HG03097 (cell line): ENCODE measurements around the gene ABCB10.
"Not testable (repeated sequence)": the region's sequence is repeated elsewhere in the genome, so short reads cannot be mapped to it uniquely, and the experiment has no call there.

ENCODE experiments used
- ATAC-seq: cut with Tn5 transposase; IDR thresholded peaks from one replicate; pipeline ENCODE4 v1.9.1; 2021; ENCODE audit not compliant: unreplicated experiment, low FRiP score

Gene ABCB10

DNA sequence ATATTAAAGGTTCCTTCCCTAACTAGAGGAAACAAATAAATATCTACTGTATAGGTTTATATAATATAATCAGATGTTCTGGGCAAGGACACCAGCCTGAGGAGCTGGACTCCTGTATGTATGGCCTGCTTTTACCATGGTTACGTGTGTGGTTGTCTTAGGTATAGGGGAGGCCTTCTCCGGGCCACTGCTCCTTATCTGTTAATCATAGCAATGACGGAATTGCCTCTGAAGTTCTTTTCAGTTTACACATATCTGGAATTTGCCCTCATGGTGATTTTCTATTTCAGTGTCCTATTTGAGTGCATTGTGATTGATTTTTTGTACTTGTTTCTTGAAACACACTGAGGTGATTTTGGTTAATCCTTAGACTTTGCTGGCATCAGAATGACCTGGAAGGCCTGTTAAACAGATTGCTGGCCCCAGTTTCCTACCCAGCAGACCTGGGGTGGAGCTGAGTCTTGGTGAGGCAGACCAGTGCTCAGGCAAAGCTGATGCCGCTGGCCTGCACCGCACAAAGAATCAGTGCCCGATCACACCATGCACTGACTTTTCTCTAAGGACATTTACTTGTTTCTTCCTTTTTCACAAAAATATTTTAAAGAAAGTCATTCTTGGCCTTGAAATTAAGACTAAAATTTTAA is 18.5 kb downstream of the ABCB10 start:
- ATAC-seq, result no peak

DNA sequence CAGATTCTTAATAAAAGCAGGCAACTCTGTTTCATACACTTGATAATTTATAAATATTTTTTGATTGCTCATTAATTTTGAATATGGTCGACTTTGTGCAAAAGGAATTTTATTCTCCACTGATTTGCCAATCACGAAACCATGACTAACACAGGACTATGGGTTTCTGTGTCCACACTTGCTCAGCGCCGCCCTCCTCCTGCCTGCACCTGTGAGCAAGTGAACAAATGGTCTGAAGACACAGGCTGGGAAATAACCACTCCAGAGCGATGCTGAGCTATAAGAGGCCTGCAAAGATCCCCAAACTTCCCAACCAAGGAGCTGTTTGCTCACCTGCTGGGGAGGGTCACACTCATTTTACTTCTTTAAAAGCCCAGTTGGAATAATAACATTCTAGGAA is 19.6 kb downstream of the ABCB10 start:
- ATAC-seq, result no peak

DNA sequence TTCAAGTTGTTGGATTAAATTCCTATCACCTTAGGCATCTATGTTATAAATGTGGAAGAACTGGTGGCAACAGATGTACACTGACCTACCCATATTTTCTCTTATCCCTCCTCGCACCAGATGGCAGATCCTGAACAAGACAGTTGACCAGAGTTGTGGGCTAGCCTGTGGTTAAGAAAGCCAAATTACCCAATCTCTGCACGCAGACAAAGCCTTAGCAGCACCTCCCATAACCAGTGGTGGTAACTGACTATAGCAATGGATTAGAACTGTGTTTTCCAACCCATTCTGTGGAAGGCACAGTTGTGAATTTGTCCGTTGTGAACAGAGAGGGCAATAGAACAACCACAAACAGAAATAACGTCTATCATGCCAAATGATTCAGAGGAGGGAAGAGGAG is 20.6 kb downstream of the ABCB10 start:
- no peak for ATAC-seq

DNA sequence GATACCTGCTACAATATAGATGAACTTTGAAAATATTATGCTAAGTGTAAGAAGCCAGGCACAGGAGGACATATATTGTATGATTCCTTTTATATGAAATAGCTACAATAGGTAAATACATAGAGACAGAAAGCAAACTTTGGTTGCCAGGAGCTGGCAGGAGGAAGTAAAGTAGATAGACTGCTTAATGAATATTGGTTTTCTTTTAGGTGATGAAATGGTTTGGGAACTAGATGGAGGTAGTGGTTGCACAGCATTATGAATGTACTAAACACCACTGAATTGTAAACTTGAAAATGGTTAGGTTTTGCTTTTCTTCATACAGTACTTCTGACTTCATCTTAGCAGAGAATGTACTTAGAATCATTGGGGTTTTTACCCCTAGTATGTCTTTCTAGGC is 21.5 kb downstream of the ABCB10 start:
- no peak for ATAC-seq

DNA sequence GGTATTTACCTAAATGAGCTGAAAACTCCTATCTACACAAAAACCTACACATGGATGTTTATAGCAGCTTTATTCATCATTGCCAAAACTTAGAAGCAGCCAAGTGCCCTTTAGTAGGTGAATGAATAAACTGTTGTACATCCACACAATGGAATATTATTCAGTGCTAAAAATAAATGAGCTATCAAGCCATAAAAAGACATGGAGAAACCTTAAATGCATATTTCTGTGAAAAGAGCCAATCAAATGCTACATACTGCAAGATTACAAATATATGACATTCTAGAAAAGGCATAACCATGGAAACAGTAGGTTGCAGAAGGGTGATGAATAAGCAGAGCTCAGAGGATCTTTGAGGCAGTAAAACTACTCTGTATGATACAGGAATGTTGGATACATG is 23.3 kb downstream of the ABCB10 start:
- ATAC-seq, result no peak

DNA sequence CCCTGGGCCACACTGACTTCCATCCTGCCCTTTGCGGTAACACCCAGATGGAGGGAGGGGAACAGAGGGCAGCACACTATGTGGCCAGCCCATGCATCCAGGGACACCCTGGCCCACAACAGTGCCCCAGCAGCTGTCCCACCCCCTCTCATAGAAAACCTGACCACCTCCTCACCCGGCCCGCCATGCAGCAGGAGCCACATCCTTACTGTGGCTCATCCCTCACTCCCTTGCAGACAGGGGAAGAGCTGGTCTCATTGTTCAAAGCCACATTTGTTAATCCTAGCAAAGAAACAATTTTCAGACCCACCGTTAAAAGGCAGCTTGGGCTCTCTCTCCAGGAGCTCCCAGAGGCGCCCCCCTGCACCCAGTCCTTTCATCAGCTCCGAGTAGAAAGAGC is 27.2 kb downstream of the ABCB10 start:
- no peak for ATAC-seq

DNA sequence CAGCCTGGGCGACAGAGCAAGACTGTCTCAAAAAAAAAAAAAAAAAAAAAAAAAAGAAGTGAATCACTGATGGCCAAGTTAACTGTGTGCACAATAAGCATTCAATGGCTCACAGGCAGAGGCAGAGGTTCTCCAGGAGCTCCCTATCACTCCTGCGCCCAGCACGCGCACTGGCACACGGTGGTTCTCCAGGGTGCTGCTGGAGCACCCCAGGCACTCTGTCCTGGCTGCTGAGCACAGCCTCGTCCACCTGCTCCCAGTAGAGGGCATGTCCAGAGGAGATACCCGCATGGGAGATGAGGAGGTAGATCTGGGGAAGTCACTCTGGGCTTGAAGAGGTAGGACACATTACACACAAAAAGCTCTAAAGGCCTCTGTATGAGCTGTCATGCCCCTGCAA is 28.9 kb downstream of the ABCB10 start:
- no peak for ATAC-seq

DNA sequence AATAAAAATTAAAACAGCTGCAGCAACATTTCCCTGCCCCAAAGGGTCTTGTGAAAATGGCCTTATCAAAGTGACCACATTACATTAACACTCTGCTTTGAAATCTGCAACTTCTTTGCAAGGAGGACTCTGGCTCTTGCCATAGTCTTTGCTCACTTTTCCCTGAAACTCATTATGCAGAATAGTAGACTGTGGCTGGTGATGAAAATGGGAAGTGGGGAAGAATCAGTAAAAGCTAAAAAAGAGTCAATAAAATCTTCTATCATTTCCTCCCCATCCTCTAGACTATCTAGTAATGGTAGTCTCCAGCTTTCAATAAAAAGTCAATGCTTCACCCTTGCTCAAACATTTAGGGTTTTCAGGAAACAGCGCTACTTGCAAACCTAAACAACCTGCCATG is 31.8 kb downstream of the ABCB10 start:
- no peak for ATAC-seq

DNA sequence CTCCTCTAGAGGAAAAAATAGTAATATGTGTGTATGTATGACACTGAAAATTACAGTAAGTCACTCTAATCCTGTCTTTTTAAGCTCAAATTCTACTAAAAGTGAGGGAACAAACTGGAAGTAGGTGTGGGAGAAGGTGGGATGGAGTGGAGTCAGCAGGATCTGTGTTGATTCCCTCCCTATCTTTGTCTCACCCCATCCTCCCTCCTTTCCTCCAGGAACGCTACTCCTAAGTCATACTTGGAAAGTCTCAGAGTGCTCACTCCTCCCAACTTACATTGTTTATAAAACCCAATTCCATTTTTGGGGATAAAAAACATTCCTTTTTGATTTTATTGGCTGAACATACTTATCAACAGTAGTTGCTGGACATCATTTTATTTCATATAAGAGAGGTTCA is 35.5 kb downstream of the ABCB10 start:
- ATAC-seq, result no peak

DNA sequence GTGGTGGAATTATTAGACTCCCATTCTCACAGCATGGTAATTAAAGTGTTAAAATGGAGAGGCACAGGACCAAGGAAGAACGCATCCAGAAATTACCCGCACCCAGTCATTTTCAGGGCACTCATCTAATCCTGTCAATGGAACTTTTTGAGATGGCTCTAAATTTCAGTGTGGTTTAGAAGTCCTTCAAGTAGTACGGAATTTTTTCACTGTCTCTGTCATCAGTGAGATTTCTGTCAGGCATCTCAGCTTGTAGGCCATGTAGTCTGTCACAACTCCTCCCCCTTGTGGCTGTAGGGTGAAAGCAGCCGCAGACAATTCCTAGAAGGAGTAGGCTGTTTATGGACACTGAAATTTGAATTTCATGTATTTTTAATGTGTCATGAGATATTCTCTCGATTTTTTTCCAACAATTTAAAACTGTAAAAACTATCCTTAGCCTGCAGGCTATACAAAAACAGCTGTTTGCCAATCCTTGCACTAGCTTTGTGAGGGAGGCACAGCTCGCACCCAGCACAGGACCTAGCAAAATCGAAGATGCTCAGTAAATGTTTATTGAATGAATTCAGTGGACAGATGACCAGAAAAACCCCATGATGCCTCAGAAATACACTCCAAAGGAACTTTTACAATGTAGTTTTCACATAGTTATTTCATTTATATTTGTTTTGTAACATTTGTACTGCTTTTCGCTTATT is 43.8 kb downstream of the ABCB10 start:
- ATAC-seq, result no peak

DNA sequence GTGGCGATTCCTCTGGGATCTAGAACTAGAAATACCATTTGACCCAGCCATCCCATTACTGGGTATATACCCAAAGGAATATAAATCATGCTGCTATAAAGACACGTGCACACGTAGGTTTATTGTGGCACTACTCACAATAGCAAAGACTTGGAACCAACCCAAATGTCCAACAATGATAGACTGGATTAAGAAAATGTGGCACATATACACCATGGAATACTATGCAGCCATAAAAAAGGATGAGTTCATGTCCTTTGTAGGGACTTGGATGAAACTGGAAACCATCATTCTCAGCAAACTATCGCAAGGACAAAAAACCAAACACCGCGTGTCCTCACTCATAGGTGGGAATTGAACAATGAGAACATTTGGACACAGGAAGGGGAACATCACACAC is 46.9 kb downstream of the ABCB10 start:
- not testable (repeated sequence) for ATAC-seq

DNA sequence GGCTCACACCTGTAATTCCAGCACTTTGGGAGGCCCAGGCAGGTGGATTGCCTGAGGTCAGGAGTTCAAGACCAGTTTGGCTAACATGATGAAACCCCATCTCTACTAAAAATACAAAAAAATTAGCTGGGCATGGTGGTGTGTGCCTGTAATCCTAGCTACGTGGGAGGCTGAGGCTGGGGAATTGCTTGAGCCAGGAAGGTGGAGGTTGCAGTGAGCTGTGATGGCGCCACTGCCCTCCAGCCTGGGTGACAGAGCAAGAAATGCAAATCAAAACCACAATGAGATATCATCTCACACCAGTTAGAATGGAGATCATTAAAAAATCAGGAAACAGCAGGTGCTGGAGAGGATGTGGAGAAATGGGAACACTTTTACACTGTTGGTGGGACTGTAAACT is 47.3 kb downstream of the ABCB10 start:
- not testable (repeated sequence) for ATAC-seq

DNA sequence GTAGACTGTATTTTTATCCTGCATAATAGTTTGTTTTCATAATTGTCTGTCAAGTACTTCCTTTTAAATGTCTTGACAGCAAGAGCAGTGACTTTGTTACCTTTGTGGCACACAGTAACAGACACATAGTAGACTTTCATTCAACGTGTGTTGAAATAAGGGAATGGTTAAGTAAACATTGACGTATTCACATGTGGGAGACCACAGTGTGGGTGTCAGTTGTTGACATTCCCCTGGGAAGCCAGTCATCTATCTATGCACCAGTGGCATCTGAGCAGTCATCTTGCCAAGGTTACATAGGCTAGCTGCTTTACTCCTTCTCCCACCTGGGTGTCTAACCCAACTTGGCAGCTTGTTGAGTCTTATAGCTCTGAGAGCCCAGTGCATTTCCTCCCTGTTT is 48.9 kb downstream of the ABCB10 start:
- ATAC-seq, result no peak

DNA sequence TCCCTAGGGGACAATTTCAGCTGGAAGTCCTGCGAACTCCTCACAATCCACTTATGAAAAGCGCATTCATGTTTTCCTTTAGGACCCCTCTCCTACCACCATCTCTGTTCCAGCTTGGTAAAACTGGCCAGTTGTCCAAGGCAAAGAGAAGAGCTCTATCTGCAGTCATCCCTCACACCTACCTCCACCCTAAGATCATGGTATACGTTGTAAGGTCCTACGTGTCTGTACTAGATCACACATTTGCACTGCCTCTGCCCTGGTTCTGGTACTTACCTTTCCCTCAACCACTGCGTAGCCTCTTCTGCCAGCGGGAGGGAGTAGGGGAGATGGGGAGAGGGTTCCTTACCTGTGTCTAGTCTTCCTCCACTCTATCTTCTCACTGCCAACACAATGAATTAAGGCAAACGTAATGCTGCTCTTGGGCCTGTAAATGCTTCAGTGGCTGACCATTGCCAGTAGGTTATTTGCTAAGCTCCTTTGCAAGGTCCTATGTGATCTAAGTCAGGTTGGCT is 49.6 kb downstream of the ABCB10 start:
- ATAC-seq, result no peak

DNA sequence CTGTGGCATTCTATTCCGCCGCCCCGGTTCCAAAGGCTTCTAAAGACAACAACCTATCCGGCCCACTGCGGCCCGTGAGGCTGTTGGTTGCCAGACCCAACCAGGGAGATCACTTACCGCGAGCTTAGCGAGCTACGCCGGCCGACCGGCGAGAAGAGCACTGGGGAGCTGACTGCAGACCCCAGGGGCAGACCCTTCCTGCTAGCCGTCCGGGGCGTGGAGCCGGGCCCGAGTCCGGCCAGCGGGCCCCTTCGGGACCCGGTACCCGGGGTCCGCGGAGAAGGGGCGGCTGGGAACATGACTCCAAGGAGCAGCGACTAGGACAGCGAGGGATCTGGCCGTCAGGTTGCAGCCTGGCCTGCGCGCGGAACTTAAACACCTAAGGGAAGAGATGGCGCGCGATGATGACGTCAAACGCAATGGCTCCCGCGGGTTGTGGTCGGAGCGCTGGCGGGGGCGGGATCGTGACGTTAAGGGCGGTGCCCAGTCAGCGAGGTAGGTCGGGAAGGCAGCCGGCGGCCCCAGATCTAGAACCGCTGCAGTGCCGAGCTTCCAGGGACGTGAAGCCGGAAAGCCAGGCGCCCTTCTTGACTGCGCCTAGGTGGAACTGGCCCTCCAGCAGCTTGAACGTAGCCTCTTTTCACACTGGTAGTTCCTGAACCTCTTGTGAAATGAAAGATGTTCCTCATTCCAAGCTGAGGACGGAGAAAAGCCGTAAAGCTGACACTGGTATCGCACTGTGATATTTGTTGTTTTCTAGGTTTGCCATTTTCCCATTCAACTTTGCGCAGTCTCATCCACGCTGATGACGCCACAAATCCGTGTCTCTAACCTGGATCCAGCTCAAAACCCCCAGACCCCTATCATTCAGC is 50.3 kb downstream of the ABCB10 start, which contains the start of gene NUP133:
Gene NUP133 (minus strand): TSS at position 391 of the 872 bp plus-strand sequence. CDS start 92 bp downstream, at position 299.
- ATAC-seq, result peak; percentile 87

DNA sequence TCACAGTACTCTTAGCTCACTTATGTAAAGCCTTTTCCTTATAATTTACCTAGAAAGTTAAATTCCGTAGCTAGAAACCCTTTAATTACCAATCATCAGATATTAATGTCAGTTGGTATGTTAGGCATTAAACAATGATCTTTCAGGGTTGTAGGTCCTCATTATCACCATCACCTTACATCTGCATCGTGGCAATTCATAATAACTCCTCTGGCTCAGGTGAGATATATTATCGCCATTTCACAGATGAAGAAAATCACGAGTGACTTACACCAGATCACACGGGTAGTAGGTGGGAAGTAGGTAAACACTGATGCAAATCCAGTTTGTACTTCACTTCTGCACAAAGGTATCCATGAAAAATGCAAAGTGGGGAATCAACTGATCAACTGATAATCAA is 51.0 kb downstream of the ABCB10 start:
- no peak for ATAC-seq

DNA sequence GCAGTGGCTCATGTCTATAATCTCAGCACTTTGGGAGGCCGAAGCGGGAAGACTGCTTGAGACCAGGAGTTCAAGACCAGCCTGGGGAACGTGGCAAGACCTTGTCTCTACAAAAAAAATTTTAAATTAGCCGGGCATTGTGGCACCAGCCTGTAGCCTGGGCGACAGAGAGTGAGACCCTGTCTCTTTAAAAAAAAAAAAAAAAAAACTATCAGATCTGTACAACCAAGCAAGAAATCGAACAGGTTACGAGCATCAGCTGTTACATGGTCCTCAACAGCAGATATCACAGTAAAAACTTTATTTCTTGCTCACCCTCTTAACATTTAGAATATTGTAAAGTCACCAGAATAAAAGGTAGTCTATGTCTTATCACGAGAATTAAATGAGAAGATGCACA is 51.9 kb downstream of the ABCB10 start:
- no peak for ATAC-seq

DNA sequence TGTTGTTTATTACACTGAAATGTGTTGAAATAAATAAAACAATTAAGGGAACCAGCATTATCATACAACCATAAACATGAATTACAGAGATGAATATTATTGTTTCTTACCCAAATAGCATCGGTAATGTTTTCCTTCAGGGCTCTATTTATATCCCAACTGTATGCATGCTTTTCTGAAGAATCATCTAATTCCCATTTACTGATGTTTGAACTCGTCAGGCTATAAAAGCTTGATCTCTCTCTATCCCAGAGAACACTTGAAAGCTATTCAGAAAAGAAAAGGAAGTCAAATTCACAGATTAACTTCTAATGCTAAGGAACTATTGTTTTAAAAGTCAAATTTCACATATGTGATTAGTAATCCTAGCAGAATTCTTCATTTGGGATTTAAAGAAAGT is 62.7 kb downstream of the ABCB10 start:
- ATAC-seq, result no peak

DNA sequence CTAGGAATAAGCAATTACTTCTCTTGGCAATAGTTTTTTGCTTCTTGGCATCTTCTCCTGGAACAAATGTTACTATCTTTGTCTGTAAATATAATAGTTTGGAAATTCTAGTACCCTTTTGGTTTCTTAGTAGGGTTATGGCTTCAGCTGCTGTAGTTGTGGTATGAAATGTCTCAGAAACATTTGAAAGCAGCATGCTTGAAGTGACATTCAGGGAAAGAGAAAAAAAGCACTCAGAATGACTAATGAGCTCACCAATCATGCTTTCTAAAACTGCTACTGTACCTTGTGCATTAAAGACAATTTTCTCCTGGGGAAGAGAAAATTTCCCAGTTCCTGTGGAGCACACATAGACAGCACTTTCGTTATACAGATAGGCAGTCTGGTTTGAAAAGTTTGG is 71.3 kb downstream of the ABCB10 start:
- no peak for ATAC-seq

DNA sequence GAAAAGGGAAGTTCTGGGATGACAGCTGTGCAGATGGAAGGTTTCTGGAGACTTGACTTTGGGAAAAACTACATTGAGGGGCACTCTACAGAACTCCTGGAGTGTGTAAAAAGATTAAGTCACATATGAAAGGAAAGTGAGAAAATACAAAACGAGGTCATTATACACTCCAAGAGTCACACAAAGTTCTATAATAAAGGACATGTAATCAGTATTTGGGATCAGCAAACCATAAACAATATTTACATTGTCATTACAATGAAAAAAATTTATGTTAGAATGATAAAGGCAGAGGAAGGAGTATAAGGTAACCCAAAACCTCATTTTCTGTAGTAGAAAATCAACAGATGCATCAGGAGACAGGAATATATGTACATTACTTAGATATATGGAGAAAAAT is 73.2 kb downstream of the ABCB10 start:
- ATAC-seq, result no peak

DNA sequence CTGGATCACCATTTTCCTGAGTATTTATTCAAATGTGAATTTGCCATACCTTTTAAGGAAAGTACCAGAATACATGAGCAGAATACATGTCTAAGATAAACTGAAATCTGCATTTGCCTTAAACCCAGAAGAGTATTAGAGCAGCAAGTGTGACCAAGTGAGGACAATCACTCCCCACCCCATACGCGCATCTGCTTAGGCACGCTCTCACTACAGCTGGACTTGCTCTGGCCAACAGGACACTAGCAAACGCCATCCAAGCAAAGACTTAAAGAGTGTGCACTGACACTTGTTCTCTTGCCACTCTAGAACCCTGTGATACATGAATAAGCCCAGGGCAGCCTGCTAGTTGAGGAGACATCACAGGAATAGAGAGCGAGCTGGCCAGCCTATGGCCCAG is 76.0 kb downstream of the ABCB10 start:
- ATAC-seq, result no peak
